Measurements from ENCODE around the gene TECPR2.

TECPR2 gene

DNA sequence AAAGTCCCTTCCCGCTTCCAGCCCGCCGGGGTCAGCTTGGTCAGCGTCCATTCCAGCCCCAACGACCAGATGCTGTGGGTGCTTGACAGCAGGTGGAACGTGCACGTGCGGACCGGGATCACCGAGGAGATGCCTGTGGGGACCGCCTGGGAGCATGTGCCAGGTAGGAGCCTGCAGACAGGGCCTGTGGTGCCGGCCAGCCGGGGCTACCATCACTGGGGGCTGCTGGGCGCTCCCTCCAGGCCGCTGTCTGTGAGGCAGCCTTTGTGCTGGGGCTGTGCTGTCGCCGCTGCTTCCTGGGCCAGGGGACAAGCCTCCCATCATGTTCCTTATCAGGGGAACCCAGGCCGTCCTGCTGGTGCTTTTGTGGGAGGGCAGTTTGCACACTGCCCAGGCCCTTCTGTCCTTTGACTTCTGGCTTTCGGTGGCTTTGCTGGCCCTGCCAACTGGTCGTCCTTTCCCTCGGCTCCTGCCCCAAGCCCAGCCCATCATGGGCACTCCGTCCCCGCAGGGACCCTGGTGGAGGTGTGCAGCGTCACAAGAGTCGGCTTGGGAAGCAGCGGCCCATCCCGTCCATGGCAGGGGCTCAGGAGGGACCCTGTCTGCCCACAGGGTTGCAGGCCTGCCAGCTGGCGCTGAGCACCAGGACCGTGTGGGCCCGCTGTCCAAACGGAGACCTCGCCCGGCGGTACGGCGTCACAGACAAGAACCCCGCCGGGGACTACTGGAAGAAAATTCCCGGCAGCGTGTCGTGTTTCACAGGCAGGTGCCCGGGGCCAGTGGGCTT lies 134.4 kb downstream of the TECPR2 start:
- no peak for DNase-seq (ENCODE audit: low read depth)

DNA sequence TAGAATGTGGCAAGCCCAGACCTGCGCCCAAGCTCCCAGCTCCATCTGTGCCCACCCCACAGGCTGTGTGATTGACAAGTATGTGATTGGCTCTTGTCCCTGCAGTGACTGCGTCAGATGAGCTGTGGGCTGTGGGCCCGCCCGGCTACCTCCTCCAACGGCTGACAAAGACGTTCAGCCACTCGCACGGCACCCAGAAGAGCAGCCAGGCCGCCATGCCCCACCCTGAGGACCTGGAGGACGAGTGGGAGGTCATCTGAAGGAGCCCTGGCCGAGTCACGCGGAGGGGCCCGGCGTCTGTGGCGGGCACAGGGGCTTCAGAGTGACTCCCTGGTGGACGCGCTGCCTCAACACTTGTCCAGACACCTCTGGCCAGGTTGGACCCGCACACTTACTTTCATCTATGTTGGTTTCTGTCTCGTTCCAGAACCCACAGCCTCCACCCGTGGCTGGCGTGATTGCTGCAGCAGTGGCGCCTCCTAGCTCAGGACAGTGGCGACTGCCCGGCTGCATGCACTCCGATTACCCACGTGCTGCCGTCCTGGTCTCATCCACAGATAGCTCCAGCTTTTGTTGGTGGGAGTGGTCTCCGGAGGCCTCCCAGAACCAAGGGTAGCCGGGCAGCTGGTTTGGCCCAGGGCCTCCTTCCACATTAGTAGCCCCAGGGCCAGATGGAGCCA lies 135.4 kb downstream of the TECPR2 start:
- DNase-seq (ENCODE audit: low read depth): no peak

DNA sequence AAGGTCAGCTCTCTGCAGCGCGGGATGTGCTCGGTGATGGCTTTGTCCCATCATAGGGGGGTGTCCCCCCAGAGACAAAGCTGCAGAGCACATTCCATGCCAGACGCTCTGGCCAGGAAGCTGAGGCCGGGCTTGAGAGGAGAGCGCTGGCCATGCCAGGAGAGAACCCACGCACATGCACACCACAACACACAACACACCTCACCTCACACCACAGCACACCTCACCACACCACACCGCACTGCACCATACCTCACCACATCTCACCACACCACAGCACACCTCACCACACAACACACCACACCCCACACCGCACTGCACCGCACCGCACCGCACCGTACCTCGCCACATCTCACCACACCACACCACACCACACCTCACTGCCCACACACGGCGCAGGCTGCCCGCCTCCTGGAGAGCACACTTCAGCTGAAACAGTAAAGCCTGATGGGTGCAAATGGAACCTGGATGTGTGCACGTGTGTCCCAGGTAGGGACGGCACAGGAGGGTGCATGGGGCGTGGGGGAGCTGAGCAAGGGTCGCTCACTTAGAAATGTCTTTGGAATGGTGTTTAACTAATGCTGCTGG lies 136.0 kb downstream of the TECPR2 start:
- DNase-seq (ENCODE audit: low read depth): no peak

GRCh38 chr14:102499401-102500157 lies 136.8 kb downstream of the TECPR2 start:
- DNase-seq (ENCODE audit: low read depth): no peak

- DNase-seq (ENCODE audit: low read depth): no peak
These were observed 137.5 kb downstream of the TECPR2 start for GRCh38 chr14:102500158-102500662.

DNA sequence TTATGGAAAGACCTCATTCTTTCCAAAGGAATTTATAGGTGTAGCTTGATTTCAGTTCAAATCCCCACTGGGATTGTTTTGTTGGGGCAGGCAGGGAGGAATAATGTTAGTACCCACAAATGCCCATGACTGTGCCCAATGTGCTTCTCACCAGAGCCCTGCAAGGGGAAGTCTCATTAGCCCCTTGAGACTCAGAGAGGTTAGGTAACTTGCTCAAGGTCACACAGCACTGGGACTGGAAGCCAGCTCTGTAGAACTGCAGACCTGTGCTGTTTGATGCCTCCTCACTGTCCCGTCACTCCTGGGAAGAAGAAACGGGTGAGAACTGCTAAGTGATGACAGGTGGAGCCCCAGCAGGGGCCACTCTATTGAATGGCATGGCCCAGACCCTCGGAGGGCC lies 138.0 kb downstream of the TECPR2 start:
- DNase-seq (ENCODE audit: low read depth): no peak

GRCh38 chr14:102501751-102502315 lies 139.1 kb downstream of the TECPR2 start:
- DNase-seq (ENCODE audit: low read depth): no peak

- no peak for DNase-seq (ENCODE audit: low read depth)
These were observed 139.8 kb downstream of the TECPR2 start for GRCh38 chr14:102502571-102502970.

GRCh38 chr14:102503641-102504327 lies 141.0 kb downstream of the TECPR2 start:
- no peak for DNase-seq (ENCODE audit: low read depth)

DNA sequence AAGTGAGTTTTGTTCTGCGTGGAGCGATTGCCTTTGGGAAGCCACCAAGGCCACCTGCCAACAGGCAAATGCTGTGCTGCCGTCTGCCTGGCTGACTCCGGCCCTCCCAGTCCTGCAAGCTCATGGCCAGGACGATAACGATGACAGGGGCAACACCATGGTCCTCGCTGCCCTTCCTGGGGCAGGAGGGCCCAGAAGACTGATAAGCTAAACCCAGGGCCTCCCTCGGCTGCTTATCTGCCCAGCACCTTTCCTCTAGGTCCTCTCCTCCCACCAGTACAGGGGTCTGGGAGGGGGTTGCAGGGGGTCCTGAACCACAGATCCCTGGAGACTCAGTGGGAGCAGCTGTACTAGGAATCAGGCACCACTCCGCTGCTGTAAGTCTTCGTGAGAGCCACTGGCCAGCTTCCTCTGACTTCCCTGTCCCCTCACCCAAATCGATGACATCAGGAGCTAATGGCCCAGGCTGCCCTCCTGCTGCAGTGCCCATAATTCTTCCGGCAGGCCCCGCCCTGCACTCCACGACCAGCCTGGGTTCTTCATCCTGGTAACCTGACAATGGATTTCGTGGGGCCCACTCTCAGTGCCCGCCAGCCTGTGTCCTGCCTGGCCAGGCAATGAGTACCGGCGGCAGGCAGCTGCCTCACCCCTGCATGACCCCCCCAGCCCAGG lies 141.7 kb downstream of the TECPR2 start:
- DNase-seq (ENCODE audit: low read depth): no peak

GRCh38 chr14:102505000-102505619 lies 142.4 kb downstream of the TECPR2 start:
- no peak for DNase-seq (ENCODE audit: low read depth)

DNA sequence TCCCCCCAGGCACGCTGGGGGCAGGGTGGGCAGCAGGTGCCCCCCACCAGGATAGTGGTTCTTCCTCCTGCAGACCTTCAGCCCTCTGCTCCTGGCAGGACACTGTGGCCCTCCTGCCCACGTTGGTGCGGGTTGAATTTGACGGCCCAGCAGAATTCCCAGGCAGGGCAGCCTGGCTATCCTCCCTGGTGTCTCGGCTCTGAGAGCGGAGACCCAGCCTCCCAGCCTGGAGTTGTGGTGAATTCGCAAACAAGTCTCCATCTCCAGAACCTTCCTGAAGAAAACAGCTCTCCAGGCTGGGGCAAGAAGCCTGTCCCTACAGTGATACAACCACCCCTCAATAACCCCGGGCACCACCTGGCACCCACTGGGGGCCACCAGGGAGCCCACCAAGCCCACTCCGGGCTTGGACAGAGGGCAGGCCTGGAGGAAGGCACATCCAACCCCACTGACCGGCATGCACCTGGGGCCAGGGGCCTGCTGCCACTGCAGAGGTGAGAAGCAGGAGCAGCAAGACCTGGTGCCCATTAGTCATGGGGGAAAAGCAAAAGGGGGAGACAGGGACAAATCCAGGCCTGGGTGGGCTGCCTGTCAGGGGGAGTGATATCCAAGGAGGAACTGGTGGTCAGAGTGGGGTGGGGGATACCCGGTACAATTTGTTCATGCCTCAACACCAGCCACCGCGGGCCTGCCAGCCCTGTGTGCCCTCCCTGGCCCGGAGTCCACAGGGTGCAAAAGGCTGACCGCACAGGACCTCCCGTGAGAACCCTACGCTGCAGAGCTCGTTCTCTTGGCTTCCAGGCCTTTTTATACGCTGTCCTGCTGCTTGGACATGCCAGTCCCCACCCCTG lies 143.3 kb downstream of the TECPR2 start:
- no peak for DNase-seq (ENCODE audit: low read depth)

DNA sequence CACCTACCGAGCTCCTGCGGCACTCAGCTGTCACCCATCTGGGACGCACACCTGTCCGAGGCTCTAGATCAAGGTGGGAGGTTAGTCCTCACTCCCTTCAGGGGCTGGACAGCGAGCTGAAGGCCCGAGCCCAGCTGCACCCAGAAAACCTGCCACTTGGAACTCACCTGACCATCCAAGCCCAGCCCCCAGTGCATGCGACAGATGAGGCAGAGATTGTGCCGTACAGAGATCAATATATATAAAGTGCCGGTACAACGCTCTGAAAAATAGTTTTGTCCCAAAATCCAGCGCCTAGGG lies 143.8 kb downstream of the TECPR2 start:
- no peak for DNase-seq (ENCODE audit: low read depth)

DNA sequence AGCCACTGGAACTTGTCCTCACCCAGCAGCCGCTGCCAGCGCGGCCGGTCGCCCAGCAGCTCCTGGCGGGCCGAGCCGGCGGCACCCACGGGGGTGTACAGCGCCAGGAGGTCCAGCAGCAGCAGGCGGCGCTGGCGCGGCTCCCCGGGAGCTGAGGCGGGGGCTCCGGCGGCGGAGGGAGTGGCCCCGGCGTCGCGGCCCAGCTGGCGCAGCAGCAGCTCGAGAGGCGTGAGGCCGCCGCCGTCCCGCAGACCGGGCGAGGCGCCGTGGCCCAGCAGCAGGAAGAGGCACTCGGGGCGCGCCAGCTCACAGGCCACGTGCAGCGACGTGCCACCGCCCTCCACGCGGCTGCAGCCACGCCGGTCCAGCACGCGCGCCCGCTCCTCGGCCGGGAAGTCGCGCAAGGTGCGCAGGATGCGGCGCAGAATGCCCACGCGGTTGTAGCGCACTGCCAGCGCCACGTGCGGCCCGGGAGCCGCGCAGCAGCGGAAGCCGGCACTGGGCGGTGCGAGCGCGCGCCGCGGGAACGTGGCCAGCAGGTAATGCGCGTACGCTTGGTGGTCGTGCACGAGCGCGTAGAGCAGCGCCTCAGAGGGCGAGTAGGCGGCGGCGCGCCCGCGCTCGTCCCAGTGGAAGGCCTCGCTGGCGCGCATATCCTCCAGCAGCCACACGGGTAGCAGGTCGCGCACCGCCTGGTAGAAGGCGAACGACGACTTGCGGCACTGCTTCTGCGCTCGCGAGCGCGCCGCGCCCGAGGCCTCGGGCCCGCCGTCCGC lies 144.5 kb downstream of the TECPR2 start:
- DNase-seq (ENCODE audit: low read depth): no peak

- DNase-seq (ENCODE audit: low read depth): no peak
These were observed 145.1 kb downstream of the TECPR2 start for GRCh38 chr14:102507857-102508312.

DNA sequence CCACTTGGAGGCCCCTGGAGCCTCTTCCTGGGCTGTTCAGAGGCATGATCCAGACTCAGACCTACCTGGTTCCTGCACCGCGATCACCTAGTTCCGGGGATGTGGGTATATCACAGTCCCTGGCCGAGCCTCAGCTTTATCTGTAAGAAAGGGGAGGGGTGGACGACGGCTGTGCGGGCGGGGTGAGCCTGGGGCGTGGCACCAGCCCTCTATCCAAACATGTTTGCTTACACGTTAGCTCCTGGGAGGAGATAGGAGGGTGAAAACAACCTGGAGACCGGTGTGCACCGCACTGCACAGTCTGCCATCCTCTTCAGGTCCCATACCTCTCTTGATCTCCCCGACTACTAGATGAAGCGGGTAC lies 145.7 kb downstream of the TECPR2 start:
- DNase-seq (ENCODE audit: low read depth): no peak

DNA sequence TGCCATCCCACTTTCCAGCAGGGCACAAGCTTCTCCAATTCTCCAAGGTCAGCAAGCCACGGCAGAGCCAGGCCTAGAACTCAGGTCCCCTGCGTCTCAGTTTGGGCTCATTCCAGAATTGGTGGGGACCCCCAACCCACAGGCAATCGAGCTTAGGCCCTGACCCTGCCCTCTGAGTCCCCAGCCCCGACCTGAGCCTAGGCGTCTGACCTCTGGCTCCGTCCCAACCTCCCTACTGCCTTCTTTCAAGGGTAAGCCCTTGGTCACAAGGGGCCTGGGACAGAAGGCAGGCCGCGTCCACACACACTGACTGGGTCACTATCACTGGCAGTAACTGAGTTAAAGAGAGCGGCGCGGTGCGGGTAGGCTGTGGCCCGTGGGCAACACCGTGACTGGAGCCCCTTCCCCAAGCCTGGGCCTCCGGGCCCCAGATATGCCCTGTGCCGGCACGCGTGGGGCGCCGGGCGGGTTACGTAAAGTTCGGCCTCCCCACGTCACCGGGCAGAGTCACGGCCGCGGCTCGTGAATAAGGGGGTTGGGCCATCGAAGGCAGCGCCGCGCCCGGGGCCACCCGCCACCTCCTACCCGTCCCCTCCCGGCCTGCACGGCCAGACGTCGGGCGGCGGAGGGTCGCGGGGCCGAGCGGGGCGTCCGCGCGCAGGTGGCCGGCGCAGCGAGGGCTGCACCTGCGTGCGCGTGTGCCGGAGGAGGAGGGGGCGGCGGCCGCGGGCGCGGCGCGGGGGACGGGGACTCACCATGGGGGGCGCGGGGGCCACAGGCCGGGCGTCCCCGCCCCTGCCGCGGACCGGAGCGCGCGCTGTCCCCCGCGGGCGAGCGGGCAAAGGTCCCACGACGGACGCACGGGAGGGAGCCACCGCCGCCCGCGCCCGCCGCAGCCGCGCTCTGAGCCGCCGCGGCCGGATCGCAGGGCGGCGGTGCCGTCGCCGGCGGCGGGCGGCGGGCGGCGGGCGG lies 146.3 kb downstream of the TECPR2 start:
- DNase-seq (ENCODE audit: low read depth): no peak

Measured in activated T-cell treated with anti-CD3 and anti-CD28 coated beads for 1 hour (primary cell).